ENCODE measurements around the gene PAPPA.

The PAPPA gene

GRCh38 chr9:116275418-116276195 is 122.0 kb downstream of the PAPPA start:
- no peak for DNase-seq (ENCODE audit: low read depth, low spot score)

DNA sequence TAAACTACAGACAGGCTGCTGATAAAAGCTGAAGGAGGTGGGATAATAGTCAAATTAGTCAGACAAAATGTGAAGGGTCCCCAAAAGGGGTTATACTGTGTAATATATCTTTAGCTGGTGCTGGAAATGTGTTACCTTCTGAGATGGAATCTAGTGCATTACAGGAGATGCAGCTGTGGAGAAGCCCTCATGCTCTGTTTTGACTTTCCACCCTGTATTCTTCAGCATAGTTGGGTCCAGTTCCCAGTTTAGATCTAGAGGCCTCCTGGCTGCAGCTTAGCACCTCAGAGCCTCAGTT is 122.6 kb downstream of the PAPPA start:
- DNase-seq (ENCODE audit: low read depth, low spot score) = no peak

DNA sequence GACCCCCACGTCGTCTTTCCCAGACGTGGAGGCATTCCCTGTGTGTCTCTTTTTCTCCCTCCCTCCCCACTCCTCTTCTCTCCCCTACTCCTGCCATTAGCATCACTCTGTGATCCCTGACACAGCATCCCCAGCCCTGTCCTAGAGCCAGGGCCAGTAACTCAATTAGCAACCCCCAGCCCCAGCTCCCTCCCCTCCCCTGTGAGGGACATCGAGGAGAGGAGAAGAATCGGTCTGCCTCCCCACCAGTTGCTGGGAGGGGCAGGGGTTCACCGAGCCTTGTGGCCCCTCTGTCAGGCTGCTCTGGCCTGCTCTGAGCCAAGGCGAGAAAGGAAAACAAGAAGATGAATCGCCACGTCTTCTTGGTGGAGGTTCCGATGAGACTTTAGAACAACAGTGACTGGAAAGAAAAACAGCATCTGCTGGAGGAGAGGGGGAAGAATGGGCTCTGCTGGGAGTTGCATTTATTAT is 123.1 kb downstream of the PAPPA start:
- peak; percentile 80 for DNase-seq (ENCODE audit: low read depth, low spot score)

DNA sequence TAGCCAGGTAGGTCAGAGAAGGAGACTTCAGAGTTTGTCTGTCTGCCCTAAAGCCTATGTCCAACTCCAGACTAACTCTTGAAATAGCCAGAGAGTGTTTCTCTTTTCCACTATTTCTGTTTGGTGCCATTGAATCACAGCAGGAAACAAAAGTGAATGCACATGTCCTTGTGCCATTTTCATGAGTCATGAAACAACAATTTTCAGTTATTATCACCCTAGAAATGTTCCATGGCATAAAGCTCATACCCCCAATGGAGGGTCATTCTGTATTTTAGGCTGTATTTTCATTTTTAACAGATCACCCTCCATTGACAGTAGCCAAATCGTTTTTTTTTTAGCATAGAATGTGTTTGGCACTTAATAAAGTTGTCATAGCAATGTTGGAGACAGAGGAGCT is 124.7 kb downstream of the PAPPA start:
- no peak for DNase-seq (ENCODE audit: low read depth, low spot score)

- DNase-seq (ENCODE audit: low read depth, low spot score) = peak; percentile 73
Measured at GRCh38 chr9:116279230-116279629, 125.6 kb downstream of the PAPPA start.

DNA sequence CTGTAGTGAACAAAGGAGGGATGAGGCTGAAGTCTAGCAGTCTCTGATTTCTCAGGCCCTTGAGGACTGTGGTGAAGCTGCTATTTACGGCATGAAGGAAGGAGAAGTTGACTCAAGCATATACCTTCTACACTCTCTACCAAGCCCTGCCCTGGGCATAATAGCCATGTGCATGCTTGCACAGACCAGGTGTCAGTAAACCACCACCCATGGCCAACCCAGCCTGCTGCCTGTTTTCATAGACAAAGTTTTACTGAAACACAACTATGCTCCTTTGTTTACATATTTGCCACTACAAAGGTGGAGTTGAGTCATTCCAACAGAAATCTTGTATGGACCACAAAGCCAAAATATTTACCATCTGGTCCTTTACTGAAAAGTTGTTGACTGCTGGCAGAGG is 126.9 kb downstream of the PAPPA start:
- DNase-seq (ENCODE audit: low read depth, low spot score) = no peak

- DNase-seq (ENCODE audit: low read depth, low spot score) = no peak
Measured at GRCh38 chr9:116282597-116282996, 129.0 kb downstream of the PAPPA start.

DNA sequence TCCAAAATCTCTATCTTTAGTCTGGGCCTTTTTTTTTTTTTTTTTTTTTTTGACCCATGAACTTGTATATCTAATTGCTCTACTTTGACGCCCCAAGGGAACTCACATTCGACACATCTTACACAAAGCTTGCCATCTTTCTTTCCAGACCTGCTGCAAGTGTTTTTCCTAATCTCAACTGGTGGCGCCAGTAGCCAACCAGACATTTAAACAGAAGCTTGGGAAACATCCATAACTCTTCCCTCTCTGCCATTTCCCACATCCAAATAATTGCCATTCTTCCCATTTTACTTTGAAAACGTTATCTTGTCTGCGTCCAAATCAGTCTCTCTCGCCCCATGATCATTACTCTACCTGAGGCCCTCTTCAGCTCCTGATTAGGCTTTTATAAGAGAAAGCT is 130.9 kb downstream of the PAPPA start:
- no peak for DNase-seq (ENCODE audit: low read depth, low spot score)

GRCh38 chr9:116285320-116285719 is 131.7 kb downstream of the PAPPA start:
- DNase-seq (ENCODE audit: low read depth, low spot score) = no peak

DNA sequence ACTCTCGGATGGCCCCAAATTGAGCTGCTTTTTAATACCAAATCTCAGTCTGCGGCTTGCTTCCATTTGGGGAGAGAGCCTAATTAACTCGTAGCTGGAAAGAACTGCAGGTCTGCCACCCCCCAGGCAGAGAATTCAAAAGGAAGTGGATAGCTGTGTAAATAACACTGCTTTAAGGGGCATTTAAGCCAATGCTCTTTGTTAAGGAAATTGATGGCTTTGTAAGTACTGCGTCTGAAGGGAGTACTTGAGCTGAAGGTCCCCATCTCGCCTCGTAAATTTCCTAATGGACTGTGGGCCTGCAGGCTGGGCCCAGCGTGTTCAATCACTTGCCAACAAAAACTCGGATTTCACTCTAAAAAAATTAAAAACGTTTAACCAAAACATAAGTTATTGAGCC is 132.7 kb downstream of the PAPPA start:
- DNase-seq (ENCODE audit: low read depth, low spot score) = no peak

DNA sequence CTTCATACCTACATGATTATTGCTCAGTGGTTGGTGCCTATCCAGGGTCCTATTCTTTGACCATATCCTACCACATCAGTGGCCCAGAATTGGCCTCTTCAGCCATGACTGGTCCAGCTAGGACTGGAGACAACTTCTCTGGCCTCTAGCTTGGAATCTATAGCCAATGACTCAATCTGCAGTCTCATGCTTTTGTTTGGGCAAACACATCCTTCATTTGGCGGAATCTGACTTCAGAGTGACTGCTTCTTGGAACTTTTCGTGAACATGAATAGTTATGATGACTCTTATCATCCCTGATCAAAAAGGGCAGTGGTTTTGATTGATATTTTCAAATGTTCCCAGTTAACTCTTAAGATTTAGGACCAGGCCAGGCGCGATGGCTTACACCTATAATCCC is 134.1 kb downstream of the PAPPA start:
- DNase-seq (ENCODE audit: low read depth, low spot score) = no peak

GRCh38 chr9:116288658-116289057 is 135.1 kb downstream of the PAPPA start:
- peak; percentile 62 for DNase-seq (ENCODE audit: low read depth, low spot score)

DNA sequence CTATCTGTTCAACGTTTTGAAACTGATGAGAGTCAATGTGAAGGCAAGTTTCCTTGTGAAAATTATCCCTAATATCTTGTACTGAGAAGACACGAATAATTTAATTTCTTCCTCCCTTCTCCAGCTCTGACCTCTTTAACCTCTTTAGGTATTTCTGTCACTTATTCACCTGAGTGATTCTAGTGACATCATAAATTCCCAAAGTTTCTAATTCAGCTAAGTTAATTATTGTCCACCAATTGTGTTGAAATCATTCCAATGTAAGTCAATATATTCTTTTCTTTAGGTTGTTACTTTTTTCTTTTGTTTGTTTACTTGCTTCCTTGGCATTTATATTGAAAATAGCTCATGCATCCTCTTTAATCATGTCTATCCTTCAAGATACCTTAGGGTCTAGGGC is 143.8 kb downstream of the PAPPA start:
- no peak for DNase-seq (ENCODE audit: low read depth, low spot score)

DNA sequence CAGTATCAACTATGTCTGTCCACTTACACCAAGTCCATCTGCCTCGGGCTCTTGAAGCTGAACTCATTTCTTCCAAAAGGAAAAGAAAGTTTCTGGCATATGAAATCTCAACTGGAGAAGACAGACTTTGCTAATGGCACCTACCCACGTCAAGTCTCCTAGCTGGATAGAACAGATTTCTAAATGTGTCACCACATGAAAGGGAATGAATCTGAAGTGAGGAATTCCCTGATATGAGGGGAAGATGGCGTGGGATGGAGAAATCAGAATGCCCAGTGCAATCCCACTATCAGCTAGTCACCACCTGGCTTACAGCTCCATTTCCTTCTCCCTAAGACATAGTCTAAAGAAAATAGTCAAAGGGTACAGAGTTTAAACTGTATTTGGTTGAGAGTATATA is 144.7 kb downstream of the PAPPA start:
- no peak for DNase-seq (ENCODE audit: low read depth, low spot score)

DNA sequence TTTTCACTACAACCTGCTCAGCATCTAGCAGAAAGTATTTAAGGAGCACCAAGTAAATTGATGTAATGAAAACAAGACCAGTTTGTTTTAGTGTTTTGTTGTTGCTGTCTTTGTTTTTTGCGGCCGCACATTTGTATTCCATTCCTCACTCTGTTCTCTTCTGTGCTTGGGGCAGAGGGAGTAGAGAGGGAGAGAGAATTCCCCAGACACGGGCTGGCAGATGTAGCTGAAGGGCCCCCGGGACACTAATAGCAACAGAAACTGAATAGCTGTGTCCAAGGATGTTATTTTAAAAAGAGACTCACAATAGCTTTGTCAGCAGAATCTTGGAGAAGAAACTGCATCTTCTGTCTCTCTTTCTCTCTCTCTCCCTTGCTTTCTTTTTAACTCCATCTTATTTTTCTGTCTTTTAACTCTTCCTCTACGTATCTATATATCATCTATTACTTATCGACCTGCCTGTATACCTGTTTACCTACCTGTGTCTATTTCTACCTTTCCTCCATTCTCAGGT is 145.3 kb downstream of the PAPPA start:
- no peak for DNase-seq (ENCODE audit: low read depth, low spot score)

- DNase-seq (ENCODE audit: low read depth, low spot score) = no peak
Measured at GRCh38 chr9:116300360-116300870, 146.8 kb downstream of the PAPPA start.

- no peak for DNase-seq (ENCODE audit: low read depth, low spot score)
Measured at GRCh38 chr9:116303270-116303669, 149.7 kb downstream of the PAPPA start.

DNA sequence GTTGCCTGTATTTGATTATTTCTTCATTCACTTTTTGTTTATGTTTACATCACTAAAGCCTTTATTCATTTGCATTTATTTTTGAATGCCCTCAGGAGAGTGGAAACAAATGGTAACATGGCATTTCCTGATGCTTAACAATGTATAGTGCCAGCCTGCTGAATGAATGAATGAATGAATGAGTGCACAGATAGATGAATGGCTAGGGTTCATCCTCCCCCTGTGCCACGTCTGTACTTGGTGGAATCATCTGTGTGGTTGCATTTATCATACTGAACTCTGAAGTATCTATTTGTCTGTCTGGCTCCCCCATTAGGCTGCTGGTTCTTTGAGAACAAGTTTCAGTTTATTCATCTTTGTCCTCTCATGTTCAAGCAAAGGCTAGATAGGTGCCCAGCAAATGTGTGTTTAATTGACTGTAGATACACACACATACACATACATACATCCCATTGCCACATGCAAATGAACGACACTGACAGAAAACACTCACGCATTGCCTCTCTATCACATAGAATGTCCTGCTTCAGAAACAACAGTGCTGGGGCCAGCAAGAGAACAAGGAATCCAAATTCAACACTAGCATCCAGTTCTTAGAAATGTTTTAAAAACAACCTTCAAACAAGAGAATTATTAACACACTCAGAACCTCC is 150.4 kb downstream of the PAPPA start:
- no peak for DNase-seq (ENCODE audit: low read depth, low spot score)

GRCh38 chr9:116304761-116305160 is 151.2 kb downstream of the PAPPA start:
- no peak for DNase-seq (ENCODE audit: low read depth, low spot score)

DNA sequence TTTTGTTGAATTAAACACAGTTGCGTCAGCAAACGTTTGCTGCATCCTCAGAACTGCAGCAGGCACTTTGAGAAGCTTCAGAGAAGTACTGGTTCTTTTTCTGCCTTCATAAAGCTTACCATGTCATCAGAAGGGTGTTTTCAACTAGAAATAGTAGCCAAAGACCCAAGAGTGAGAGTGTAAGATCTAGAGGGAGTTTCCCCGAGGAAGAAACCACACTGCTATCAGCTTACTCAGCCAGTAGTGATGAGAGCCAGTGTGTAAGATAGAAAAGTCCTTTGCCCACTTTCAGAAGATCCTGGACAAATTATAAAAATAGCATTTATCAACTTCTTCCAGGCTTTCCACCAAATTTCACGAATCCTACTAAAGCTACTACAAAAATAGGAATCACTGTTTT is 154.5 kb downstream of the PAPPA start:
- no peak for DNase-seq (ENCODE audit: low read depth, low spot score)

- no peak for DNase-seq (ENCODE audit: low read depth, low spot score)
Measured at GRCh38 chr9:116309900-116310611, 156.5 kb downstream of the PAPPA start.

DNA sequence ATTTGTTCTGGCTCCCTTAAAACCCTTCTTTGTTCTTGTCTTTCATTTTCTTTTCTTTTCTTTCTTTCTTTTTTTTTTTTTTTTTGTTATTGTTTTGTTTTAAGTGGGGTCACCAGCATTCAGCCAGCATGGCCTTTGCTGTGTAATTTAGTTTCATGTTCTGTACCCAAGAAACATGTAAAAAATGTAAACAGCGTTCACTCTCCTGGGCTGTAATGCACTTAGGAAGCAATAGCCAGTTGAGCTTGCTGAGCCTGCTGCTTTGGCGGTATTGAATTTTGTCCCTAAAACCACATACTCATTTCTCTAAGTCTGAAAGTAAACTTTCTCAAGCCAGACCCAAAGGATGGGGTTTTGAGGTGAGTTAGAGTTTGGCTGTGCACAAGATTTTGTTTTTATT is 158.6 kb downstream of the PAPPA start:
- no peak for DNase-seq (ENCODE audit: low read depth, low spot score)
